ENCODE measurements around the gene TMEM178B.

TMEM178B gene

DNA sequence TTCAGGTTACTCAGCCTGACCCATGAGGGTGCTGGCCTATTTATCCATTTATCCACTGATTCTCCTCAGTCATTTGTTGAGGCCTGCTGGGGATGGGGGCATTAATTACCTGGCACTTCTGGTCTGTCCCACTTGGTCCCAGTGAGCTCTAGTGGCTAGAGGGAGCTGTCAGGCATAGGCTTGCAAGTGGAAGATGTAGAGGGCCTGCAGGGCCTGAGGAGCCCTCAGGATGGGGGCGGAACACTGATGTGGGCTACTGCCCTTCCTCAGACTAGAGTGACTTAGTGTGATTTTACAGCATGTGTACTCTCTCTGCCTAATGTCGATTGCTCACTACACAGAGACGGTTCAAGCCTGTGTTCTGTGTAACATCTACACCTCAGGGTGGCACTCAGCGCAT is 45.3 kb downstream of the TMEM178B start:
- Histone ChIP-seq H3K36me3 (no peaks in the 10 kb centered on the region), H3K9me3 (no peaks in the 10 kb centered on the region), H3K4me3 (no peak overlapping the region), H3K27ac (no peak overlapping the region), H3K27me3 (no peaks in the 10 kb centered on the region), H3K4me1 (no peaks in the 10 kb centered on the region)
- intact Hi-C loops (cut with DNase I; ENCODE audit: low total_unique reads) = no loop called here
- no peak for DNase-seq
- TF ChIP-seq, protein P1, sequence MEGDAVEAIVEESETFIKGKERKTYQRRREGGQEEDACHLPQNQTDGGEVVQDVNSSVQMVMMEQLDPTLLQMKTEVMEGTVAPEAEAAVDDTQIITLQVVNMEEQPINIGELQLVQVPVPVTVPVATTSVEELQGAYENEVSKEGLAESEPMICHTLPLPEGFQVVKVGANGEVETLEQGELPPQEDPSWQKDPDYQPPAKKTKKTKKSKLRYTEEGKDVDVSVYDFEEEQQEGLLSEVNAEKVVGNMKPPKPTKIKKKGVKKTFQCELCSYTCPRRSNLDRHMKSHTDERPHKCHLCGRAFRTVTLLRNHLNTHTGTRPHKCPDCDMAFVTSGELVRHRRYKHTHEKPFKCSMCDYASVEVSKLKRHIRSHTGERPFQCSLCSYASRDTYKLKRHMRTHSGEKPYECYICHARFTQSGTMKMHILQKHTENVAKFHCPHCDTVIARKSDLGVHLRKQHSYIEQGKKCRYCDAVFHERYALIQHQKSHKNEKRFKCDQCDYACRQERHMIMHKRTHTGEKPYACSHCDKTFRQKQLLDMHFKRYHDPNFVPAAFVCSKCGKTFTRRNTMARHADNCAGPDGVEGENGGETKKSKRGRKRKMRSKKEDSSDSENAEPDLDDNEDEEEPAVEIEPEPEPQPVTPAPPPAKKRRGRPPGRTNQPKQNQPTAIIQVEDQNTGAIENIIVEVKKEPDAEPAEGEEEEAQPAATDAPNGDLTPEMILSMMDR (IDR thresholded peaks at IDR 0.05) = no peak

DNA sequence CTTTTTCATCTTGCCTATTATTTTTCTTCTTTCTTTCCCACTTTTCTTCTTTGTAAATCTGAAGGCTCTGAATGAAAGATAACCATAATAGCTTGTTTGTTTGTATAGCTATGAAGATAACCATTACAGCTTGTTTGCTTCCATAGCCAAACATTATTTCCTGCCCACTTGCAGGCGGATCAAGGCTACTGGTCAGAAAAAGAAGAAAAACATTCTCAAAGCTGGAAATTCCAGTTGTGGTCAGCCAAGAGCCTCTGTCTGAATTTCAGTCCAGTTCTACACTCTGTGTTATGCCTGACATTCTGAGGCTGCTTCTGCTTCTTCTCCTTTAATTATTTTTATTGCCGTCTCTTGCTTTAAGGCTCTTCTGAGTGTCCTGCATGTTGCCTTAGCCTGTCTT is 48.9 kb downstream of the TMEM178B start:
- no peaks in the 10 kb centered on the region for H3K27me3 ChIP-seq
- H3K4me1 ChIP-seq = no peaks in the 10 kb centered on the region
- no peak overlapping the region for H3K27ac ChIP-seq
- intact Hi-C loops (cut with DNase I; ENCODE audit: low total_unique reads) = no loop called here
- no peaks in the 10 kb centered on the region for H3K36me3 ChIP-seq
- H3K9me3 ChIP-seq = no peaks in the 10 kb centered on the region
- no peak overlapping the region for H3K4me3 ChIP-seq
- no peak for DNase-seq
- TF ChIP-seq, protein P1 (IDR thresholded peaks at IDR 0.05) = no peak

DNA sequence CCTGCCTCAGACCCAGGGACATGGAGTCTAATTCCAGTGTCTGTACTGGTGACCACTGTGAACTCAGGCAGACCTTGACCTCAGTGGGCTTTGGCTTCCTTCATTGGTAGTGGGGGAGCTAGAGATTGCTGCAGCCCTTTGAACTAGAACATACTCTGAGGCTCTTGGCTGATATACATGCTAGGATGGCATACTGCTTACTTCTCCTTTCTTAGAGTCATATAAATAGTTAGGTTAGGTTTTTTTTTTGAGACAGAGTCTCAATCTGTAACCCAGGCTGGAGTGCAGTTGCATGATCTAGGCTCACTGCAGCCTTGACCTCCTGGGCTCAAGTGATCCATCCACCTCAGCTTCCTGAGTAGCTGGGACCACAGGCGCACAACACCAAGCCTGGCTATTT is 49.7 kb downstream of the TMEM178B start:
- Histone ChIP-seq H3K27ac (no peak overlapping the region), H3K9me3 (no peaks in the 10 kb centered on the region), H3K27me3 (no peaks in the 10 kb centered on the region), H3K36me3 (no peaks in the 10 kb centered on the region), H3K4me3 (no peak overlapping the region), H3K4me1 (no peaks in the 10 kb centered on the region)
- DNase-seq = no peak
- TF ChIP-seq, protein P1 (IDR thresholded peaks at IDR 0.05) = no peak
- intact Hi-C loops (cut with DNase I; ENCODE audit: low total_unique reads) = no loop called here

DNA sequence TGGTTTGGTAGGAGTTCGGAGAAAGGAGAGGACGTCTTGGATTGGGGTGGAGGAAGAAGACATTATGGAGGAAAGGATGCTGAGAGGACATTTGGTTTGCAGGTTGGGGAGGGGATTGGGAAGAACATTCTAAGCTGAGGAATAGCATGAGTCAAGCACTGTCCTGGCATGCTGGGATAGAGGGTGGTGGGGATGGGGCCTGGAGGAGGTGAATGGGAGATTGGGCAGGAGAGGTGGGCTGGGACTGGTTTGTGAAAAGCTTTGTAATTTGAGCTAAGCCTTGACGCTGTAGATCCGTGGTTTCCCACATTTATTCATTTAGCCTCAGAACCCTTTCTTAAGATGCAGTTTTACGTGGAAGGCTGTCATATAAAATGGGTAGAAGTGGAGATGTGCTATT is 52.2 kb downstream of the TMEM178B start:
- no peak for DNase-seq
- no peaks in the 10 kb centered on the region for H3K9me3 ChIP-seq
- intact Hi-C loops (cut with DNase I; ENCODE audit: low total_unique reads) = no loop called here

DNA sequence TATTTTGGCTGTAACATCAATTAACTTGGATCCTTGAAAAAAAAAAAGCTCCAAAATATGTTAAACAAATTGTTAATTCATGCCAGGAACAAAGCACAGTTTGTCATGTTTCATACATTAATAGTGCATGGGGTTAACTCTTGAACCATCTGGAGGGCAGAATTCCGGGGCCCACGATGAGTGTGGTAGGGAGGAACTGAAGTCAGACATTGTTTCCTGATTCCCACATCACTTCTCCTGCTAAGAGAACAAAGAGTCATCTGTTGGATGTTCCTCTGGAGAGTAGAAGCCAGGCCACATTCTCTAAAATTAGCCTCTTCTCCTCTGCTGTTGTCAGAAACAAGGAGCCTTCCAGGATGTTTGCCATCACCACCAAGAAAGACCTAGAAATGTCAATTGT is 54.6 kb downstream of the TMEM178B start:
- Histone ChIP-seq H3K4me1 (no peaks in the 10 kb centered on the region), H3K27ac (no peak overlapping the region)
- DNase-seq = no peak

More for the DNA sequence above, 52.2 kb downstream of the TMEM178B start:
- no peaks in the 10 kb centered on the region for H3K4me1 ChIP-seq
- no peak overlapping the region for H3K27ac ChIP-seq
- TF ChIP-seq, protein P1 (IDR thresholded peaks at IDR 0.05) = no peak
- H3K4me3 ChIP-seq = no peak overlapping the region
- no peaks in the 10 kb centered on the region for H3K27me3 ChIP-seq
- H3K36me3 ChIP-seq = no peaks in the 10 kb centered on the region

More for the DNA sequence above, 54.6 kb downstream of the TMEM178B start:
- TF ChIP-seq, protein P1 (IDR thresholded peaks at IDR 0.05) = no peak
- Histone ChIP-seq H3K9me3 (peaks cover 0 to 7% (median 3%) of the 10 kb centered on the region in 3 donors), H3K4me3 (no peak overlapping the region), H3K36me3 (no peaks in the 10 kb centered on the region), H3K27me3 (no peaks in the 10 kb centered on the region)
- intact Hi-C loops (cut with DNase I; ENCODE audit: low total_unique reads) = no loop called here
